Sigmoid colon (tissue), 4 donors: ENCODE data around the gene HAPLN3.

Experiments
- CTCF ChIP-seq, 4 experiments: fragments of 450-650 bp in 3 of 4; fragments of 200-600 bp in 1 of 4; IDR thresholded peaks; one replicate each; pipeline ENCODE4 v1.5.1; 2016 to 2019; ENCODE audit warnings: antibody characterized with exemption in 4 of 4, mild to moderate bottlenecking in 3 of 4, moderate library complexity in 2 of 4
- EP300 ChIP-seq, 4 donors: sonication (generic); formaldehyde crosslinking; IDR thresholded peaks; one replicate each; pipeline ENCODE4 v1.6.1; 2017; ENCODE audit warnings: antibody characterized with exemption in 4 of 4
- POLR2A ChIP-seq, 2 donors: fragments of 450-650 bp; IDR thresholded peaks; one replicate each; pipeline ENCODE4 v1.6.1; 2016; ENCODE audit warnings: antibody characterized with exemption in 2 of 2, mild to moderate bottlenecking in 2 of 2, moderate library complexity in 2 of 2
- POLR2AphosphoS5 ChIP-seq, 4 donors: sonication (generic); formaldehyde crosslinking; IDR thresholded peaks; one replicate each; pipeline ENCODE4 v1.6.1; 2017; ENCODE audit warnings: antibody characterized with exemption in 4 of 4

GRCh38 chr15:88900309-88900981 is 5.1 kb upstream of the HAPLN3 start:
- no peak for TF ChIP-seq POLR2A (IDR thresholded peaks at IDR 0.05)
- TF ChIP-seq CTCF (IDR thresholded peaks at IDR 0.05) = no peak
- no peak for TF ChIP-seq EP300 (IDR thresholded peaks at IDR 0.05)
- no peak for TF ChIP-seq POLR2AphosphoS5 (IDR thresholded peaks at IDR 0.05)
